ENCODE measurements around the gene LIFR.

GRCh38 chr5:38536968-38537367, 19.5 kb downstream of the LIFR start:
- TF ChIP-seq CTCF (conservative IDR thresholded peaks at IDR 0.05) (no peak), EZH2 (IDR thresholded peaks at IDR 0.05; ENCODE audit: low read depth) (no peak)

Data from PC-9 (cell line).